GM12801 (cell line): Measurements from ENCODE around the gene TIGD4.

Experiments used
- CTCF ChIP-seq: IDR thresholded peaks from one replicate; pipeline ENCODE4 v1.5.1; 2011; ENCODE audit warnings: control low read depth; ENCODE audit not compliant: insufficient read length; ENCODE audit errors: extremely low read depth

TIGD4 gene

GRCh38 chr4:152778656-152779512 lies 646 bp downstream of the TIGD4 start:
- no peak for TF ChIP-seq CTCF

DNA sequence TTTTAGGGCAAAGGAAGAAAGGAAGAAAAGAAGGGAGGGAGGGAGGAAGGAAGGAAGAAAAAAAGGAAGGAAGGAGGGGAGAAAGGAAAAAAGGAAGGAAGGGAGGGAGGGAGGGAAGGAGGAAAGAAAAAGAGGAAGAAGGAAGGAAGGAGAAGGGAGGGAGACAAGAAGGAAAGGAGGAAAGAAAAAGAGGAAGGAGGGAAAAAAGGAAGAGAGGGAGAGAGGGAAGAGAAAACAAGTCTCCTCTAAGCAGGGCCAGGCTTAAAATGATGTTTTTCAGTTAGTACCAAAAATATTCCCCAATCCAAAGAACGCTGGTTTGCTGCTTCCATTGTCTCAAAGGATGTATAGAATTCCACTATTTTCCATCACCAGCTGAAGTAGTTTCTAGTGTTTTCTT lies 2.0 kb downstream of the TIGD4 start:
- no peak for TF ChIP-seq CTCF

DNA sequence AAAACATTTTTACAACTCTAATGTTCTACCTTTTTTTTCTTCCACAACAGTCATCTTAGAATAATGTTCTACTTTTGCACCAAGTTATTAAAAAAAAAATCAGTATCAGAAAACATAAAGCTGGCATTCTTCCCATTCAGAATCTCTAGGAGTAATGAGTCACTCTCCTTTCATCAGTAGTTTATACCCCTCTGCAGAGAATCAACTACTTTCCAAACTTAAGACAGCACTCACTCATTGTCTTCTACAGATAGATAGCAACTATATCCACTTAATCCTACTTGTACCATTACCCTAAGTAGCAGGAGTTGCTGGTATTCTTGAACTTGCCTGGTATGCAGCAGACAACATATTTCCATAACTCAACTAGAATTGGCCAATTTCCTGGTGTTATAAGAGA lies 3.2 kb downstream of the TIGD4 start:
- TF ChIP-seq CTCF: no peak

GRCh38 chr4:152773953-152774352 lies 5.6 kb downstream of the TIGD4 start:
- no peak for TF ChIP-seq CTCF

DNA sequence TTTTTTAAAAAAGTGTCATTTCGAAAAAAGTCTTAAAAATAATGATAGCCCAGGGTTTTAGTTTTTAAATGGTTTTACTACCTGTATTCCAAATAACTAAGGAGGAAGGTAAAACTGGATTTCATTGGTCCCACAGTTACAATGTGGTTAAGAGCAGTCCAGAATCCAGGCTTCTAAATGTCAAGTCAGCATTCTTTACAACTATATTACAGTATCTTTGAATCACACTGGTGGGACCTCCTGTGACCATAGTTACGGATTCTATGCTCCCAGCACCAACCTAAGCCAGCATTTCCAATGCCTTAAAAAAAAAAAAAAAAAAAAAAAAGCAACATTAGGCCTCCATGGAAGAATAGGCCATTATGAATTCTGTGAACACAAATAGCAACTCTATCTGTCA lies 6.2 kb downstream of the TIGD4 start:
- TF ChIP-seq CTCF: no peak

GRCh38 chr4:152771741-152772533 lies 7.6 kb downstream of the TIGD4 start:
- TF ChIP-seq CTCF: no peak

DNA sequence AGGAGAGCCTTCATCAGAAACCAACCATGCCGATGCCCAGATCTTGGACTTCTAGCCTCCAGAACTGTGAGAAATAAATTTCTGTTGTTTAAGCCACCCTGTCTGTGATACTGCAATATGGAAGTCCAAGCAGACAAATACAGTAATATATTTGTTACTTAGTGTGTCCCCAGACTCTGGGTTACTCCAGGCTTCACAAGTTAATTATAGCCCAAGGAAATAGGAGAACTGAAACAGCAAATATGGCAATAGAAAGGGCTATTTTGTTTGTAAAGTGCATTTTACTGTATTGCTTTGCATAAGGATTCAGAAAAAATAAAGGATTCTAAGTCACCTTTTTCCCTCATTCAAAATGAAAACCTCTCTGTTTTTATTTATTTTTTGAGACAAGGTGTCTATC lies 15.7 kb downstream of the TIGD4 start:
- no peak for TF ChIP-seq CTCF
